IMR-90 (cell line): ENCODE results near the gene RYR3. TPM values are rescaled to one million over a fixed set of nuclear protein-coding genes. Genes with fewer than 3 reads are reported as not detected.

Source experiments
- ATAC-seq: fragments of 200-7000 bp; cut with Tn5 transposase; 2 replicates; pipeline ENCODE4 v1.9.1; 2020; ENCODE audit warnings: low read depth, mild to moderate bottlenecking, moderate library complexity
- BruUV-seq: library from RNA; stranded (reverse); fragments of 400-500 nt; replicated peaks from 2 replicates; lab custom pipeline; 2021; lab: Mats Ljungman, UMichigan
- CTCF ChIA-PET: fragments of 300-600 bp; formaldehyde crosslinking; extraction: SDS; loops from one replicate; lab custom pipeline; 2021; ENCODE audit warnings: antibody characterized with exemption; lab: Yijun Ruan, JAX
- POLR2A ChIA-PET: fragments of 300-600 bp; sonication (Branson Sonifier 250); formaldehyde crosslinking; loops from one replicate; lab custom pipeline; 2022; ENCODE audit warnings: antibody characterized with exemption; ENCODE audit not compliant: unreplicated experiment; lab: Charles Lee
- DNase-seq: peaks from one replicate; pipeline ENCODE4 v3.0.0; 2013
- H2AFZ ChIP-seq: replicated peaks from 2 replicates; pipeline ENCODE3; 2013; ENCODE audit warnings: low read length, mild to moderate bottlenecking; ENCODE audit not compliant: poor library complexity
- H2AK5ac ChIP-seq: 2 replicates; pipeline ENCODE4 v1.6.1; 2013; ENCODE audit warnings: low read depth, low read length, inconsistent platforms
- H2AK9ac ChIP-seq: replicated peaks from 2 replicates; pipeline ENCODE3; 2013; ENCODE audit warnings: mild to moderate bottlenecking, low read depth, low read length, moderate library complexity; ENCODE audit not compliant: poor library complexity
- H2BK120ac ChIP-seq: 2 replicates; pipeline ENCODE4 v1.6.1; 2013; ENCODE audit warnings: low read depth, low read length, inconsistent platforms
- H2BK15ac ChIP-seq: 3 replicates; pipeline ENCODE4 v1.6.1; 2013; ENCODE audit warnings: low read depth, low read length, inconsistent platforms
- H2BK20ac ChIP-seq: 2 replicates; pipeline ENCODE4 v1.6.1; 2013; ENCODE audit warnings: low read depth, mild to moderate bottlenecking, inconsistent platforms, low read length, moderate library complexity
- H2BK5ac ChIP-seq: 2 replicates; pipeline ENCODE4 v1.6.1; 2013; ENCODE audit warnings: mild to moderate bottlenecking, low read depth, low read length, inconsistent platforms; ENCODE audit not compliant: poor library complexity, severe bottlenecking
- H3K14ac ChIP-seq: replicated peaks from 2 replicates; pipeline ENCODE4 v1.6.1; 2013; ENCODE audit warnings: low read depth, low read length, inconsistent platforms
- H3K18ac ChIP-seq: 2 replicates; pipeline ENCODE4 v1.6.1; 2013; ENCODE audit warnings: low read depth, low read length, control low read depth
- H3K23ac ChIP-seq: 2 replicates; pipeline ENCODE4 v1.6.1; 2013; ENCODE audit warnings: low read depth, low read length, inconsistent platforms
- H3K27ac ChIP-seq: 2 replicates; pipeline ENCODE4 v1.5.1; 2013; ENCODE audit warnings: mild to moderate bottlenecking, control low read depth, low read length; ENCODE audit not compliant: insufficient read depth
- H3K27me3 ChIP-seq: 2 replicates; pipeline ENCODE4 v1.6.1; 2013; ENCODE audit warnings: low read length; ENCODE audit not compliant: control insufficient read depth, insufficient read depth
- H3K36me3 ChIP-seq: 2 replicates; pipeline ENCODE4 v1.6.1; 2013; ENCODE audit warnings: low read length, mixed read lengths; ENCODE audit not compliant: control insufficient read depth, insufficient read depth
- H3K4ac ChIP-seq: 2 replicates; pipeline ENCODE4 v1.6.1; 2013; ENCODE audit warnings: low read depth, low read length, inconsistent platforms
- H3K4me1 ChIP-seq: 2 replicates; pipeline ENCODE4 v1.6.1; 2013; ENCODE audit warnings: low read length, mixed read lengths; ENCODE audit not compliant: control insufficient read depth, insufficient read depth
- H3K4me2 ChIP-seq: 2 replicates; pipeline ENCODE4 v1.6.1; 2013; ENCODE audit warnings: low read depth, mild to moderate bottlenecking, control low read depth, low read length, moderate library complexity
- H3K4me3 ChIP-seq: 2 replicates; pipeline ENCODE4 v1.5.1; 2013; ENCODE audit warnings: low read depth, mild to moderate bottlenecking, control low read depth, low read length, moderate library complexity; ENCODE audit not compliant: insufficient read depth
- H3K56ac ChIP-seq: 2 replicates; pipeline ENCODE4 v1.6.1; 2013; ENCODE audit warnings: low read length, inconsistent platforms; ENCODE audit not compliant: insufficient read depth; ENCODE audit errors: extremely low read depth
- H3K79me1 ChIP-seq, 2 experiments: 2 replicates each; pipeline ENCODE4 v1.6.1; 2013; ENCODE audit warnings: low read length in 2 of 2, inconsistent platforms in 1 of 2, low read depth in 1 of 2
- H3K9ac ChIP-seq: 2 replicates; pipeline ENCODE4 v1.6.1; 2013; ENCODE audit warnings: low read depth, low read length, control low read depth
- H3K9me1 ChIP-seq: 2 replicates; pipeline ENCODE4 v1.6.1; 2013; ENCODE audit warnings: low read length, inconsistent platforms; ENCODE audit not compliant: insufficient read depth
- H3K9me3 ChIP-seq: 2 replicates; pipeline ENCODE4 v1.6.1; 2013; ENCODE audit warnings: low read length; ENCODE audit not compliant: control insufficient read depth, insufficient read depth
- H4K20me1 ChIP-seq: 2 replicates; pipeline ENCODE4 v1.6.1; 2013; ENCODE audit warnings: low read length, inconsistent platforms; ENCODE audit not compliant: insufficient read depth
- H4K5ac ChIP-seq: 2 replicates; pipeline ENCODE4 v1.6.1; 2013; ENCODE audit warnings: mild to moderate bottlenecking, low read depth, low read length, control low read depth
- H4K8ac ChIP-seq, 2 experiments: 2 replicates each; pipeline ENCODE4 v1.6.1; 2013; ENCODE audit warnings: low read depth in 2 of 2, low read length in 2 of 2, control low read depth in 1 of 2, inconsistent platforms in 1 of 2
- H4K91ac ChIP-seq: 2 replicates; pipeline ENCODE4 v1.6.1; 2013; ENCODE audit warnings: low read depth, low read length, inconsistent platforms; ENCODE audit not compliant: insufficient read depth
- BHLHE40 ChIP-seq: fragments of 150-350 bp; IDR thresholded peaks from 2 replicates; pipeline ENCODE4 v1.6.1; 2016; ENCODE audit warnings: mild to moderate bottlenecking, low read depth, low read length
- CHD1 ChIP-seq: IDR thresholded peaks from 2 replicates; pipeline ENCODE4 v1.6.1; 2012; ENCODE audit warnings: low read depth, low read length, improper control_type of control experiment
- FOS ChIP-seq: fragments of 150-350 bp; IDR thresholded peaks from 2 replicates; pipeline ENCODE4 v1.6.1; 2016; ENCODE audit warnings: low read depth, low read length
- MAZ ChIP-seq: IDR thresholded peaks from 2 replicates; pipeline ENCODE4 v1.6.1; 2012; ENCODE audit warnings: low read depth, mild to moderate bottlenecking, low read length, improper control_type of control experiment, moderate library complexity, borderline replicate concordance
- MXI1 ChIP-seq: IDR thresholded peaks from 2 replicates; pipeline ENCODE4 v1.6.1; 2012; ENCODE audit warnings: low read depth, mild to moderate bottlenecking, low read length, moderate library complexity, borderline replicate concordance
- NFE2L2 ChIP-seq: fragments of 150-350 bp; IDR thresholded peaks from 2 replicates; pipeline ENCODE4 v1.6.1; 2016; ENCODE audit warnings: low read depth, mild to moderate bottlenecking, low read length
- RAD21 ChIP-seq: IDR thresholded peaks from 2 replicates; pipeline ENCODE4 v1.6.1; 2012; ENCODE audit warnings: low read length, improper control_type of control experiment
- RCOR1 ChIP-seq: IDR thresholded peaks from 2 replicates; pipeline ENCODE4 v1.6.1; 2012; ENCODE audit warnings: mild to moderate bottlenecking, low read length, improper control_type of control experiment; ENCODE audit not compliant: insufficient replicate concordance
- SMC3 ChIP-seq: fragments of 150-350 bp; IDR thresholded peaks from 2 replicates; pipeline ENCODE4 v1.6.1; 2016; ENCODE audit warnings: low read depth, mild to moderate bottlenecking, antibody characterized with exemption, low read length, moderate library complexity
- whole genome bisulfite sequencing, 2 experiments: methylation state at CpG; one replicate each; pipeline versions ENCODE4 v1.1.5 to v1.1.7; 2013; ENCODE audit warnings: missing lambda C conversion rate in 2 of 2; ENCODE audit not compliant: insufficient read length in 1 of 2; ENCODE audit errors: extremely low coverage in 2 of 2; 5-methylcytosine and 5-hydroxymethylcytosine counted together
- dilution Hi-C: fragments of 300-500 bp; cut with HindIII; formaldehyde crosslinking; loops from one replicate; pipeline ENCODE4 v1.14.3; 2018; ENCODE audit warnings: low sequenced_read_pairs; ENCODE audit not compliant: unreplicated experiment
- in situ Hi-C: fragments of 300-500 bp; cut with MboI; formaldehyde crosslinking; loops from 3 replicates; pipeline ENCODE4 v1.14.3; 2019; ENCODE audit warnings: low sequenced_read_pairs, inconsistent platforms, mixed read lengths
- intact Hi-C: fragments of 100-400 bp; cut with micrococcal nuclease; formaldehyde crosslinking; loops from 2 replicates; pipeline ENCODE4 v1.10.0; 2022
- polyA plus RNA-seq, 3 experiments: library from polyadenylated mRNA; depleted of rRNA; stranded (reverse); fragments of >200 nt; gene quantifications; 2 replicates each; pipeline ENCODE4 v1.2.3, GENCODE V29; 2012; ENCODE audit warnings: low replicate concordance in 1 of 3
- total RNA-seq: library from RNA; depleted of rRNA; stranded (reverse); fragments of >200 nt; gene quantifications from 2 replicates; pipeline ENCODE4 v1.2.3, GENCODE V29; 2012
- TF ChIP-seq, protein P1 (sequence below): fragments of 150-350 bp; IDR thresholded peaks from 2 replicates; pipeline ENCODE4 v1.6.1; 2017; ENCODE audit warnings: mild to moderate bottlenecking, antibody characterized with exemption, low read length, low read depth
- TF ChIP-seq, protein P2 (sequence below): conservative IDR thresholded peaks from 2 replicates; pipeline ENCODE4 v1.5.1; 2012; ENCODE audit warnings: mild to moderate bottlenecking, low read depth, low read length, improper control_type of control experiment

Gene RYR3
- total and polyA plus RNA-seq, 2 of the 4 experiments (the other 2 are of a cell fraction): 0.18 TPM; not detected in 1

DNA sequence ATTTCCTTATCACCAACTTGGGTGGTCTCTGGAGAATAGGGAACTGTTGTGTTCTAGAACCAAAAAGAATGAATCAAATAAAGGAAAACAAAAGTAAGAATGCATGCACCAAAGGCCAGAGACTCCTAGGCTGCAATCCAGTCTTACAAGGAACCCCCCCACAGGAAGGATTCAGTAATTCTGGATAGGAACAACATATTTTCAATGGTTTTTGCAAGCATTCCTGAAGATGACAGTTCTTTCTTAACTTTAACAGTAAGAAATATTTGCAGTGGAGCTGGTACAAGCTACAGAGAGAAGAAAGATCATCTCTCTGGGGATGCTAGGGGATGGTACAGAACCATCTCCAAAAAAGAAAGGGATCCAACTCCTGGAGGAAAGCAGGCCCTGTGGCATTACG lies 541.3 kb downstream of the RYR3 start:
- CTCF ChIA-PET: no interaction called here
- no peak overlapping the region for H4K5ac ChIP-seq
- no peak overlapping the region for H3K27ac ChIP-seq
- WGBS, 2 experiments: no CpG with 5 or more reads among the region's 1 CpG
- no peak overlapping the region for H3K56ac ChIP-seq
- dilution Hi-C loops: no loop called here
- H2AFZ ChIP-seq: no peak overlapping the region
- H2BK5ac ChIP-seq: no peak overlapping the region
- intact Hi-C loops: loop anchor here (5.0 kb wide), 2 partner anchors 115 to 130 kb away; partner anchors contain the start of gene CHRM5
- H3K79me1 ChIP-seq: no peaks in the 10 kb centered on the region
- no peak overlapping the region for H3K4me3 ChIP-seq
- H4K91ac ChIP-seq: no peak overlapping the region
- H3K27me3 ChIP-seq: no peaks in the 10 kb centered on the region
- H3K4ac ChIP-seq: no peak overlapping the region
- no peak overlapping the region for H2AK9ac ChIP-seq
- POLR2A ChIA-PET: no interaction called here
- H3K9me3 ChIP-seq: no peaks in the 10 kb centered on the region
- no peak overlapping the region for H2BK20ac ChIP-seq
- peak; percentile 17 for DNase-seq
- no peak overlapping the region for H3K14ac ChIP-seq
- BruUV-seq: no TSS peak
- no peak overlapping the region for H3K23ac ChIP-seq
- in situ Hi-C loops: no loop called here
- H2BK15ac ChIP-seq: no peak overlapping the region
- H2BK120ac ChIP-seq: no peak overlapping the region
- H3K36me3 ChIP-seq: no peaks in the 10 kb centered on the region
- TF ChIP-seq RAD21 (no peak), BHLHE40 (no peak), RCOR1 (no peak), SMC3 (no peak), MAZ (no peak), FOS (no peak), NFE2L2 (no peak), MXI1 (no peak), CHD1 (no peak)
- TF ChIP-seq, protein P1, sequence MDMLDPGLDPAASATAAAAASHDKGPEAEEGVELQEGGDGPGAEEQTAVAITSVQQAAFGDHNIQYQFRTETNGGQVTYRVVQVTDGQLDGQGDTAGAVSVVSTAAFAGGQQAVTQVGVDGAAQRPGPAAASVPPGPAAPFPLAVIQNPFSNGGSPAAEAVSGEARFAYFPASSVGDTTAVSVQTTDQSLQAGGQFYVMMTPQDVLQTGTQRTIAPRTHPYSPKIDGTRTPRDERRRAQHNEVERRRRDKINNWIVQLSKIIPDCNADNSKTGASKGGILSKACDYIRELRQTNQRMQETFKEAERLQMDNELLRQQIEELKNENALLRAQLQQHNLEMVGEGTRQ: no peak
- TF ChIP-seq, protein P2, sequence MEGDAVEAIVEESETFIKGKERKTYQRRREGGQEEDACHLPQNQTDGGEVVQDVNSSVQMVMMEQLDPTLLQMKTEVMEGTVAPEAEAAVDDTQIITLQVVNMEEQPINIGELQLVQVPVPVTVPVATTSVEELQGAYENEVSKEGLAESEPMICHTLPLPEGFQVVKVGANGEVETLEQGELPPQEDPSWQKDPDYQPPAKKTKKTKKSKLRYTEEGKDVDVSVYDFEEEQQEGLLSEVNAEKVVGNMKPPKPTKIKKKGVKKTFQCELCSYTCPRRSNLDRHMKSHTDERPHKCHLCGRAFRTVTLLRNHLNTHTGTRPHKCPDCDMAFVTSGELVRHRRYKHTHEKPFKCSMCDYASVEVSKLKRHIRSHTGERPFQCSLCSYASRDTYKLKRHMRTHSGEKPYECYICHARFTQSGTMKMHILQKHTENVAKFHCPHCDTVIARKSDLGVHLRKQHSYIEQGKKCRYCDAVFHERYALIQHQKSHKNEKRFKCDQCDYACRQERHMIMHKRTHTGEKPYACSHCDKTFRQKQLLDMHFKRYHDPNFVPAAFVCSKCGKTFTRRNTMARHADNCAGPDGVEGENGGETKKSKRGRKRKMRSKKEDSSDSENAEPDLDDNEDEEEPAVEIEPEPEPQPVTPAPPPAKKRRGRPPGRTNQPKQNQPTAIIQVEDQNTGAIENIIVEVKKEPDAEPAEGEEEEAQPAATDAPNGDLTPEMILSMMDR: no peak
- no peak overlapping the region for H3K18ac ChIP-seq
- H3K4me2 ChIP-seq: no peak overlapping the region
- no peaks in the 10 kb centered on the region for H4K20me1 ChIP-seq
- H3K9me1 ChIP-seq: peaks cover 3% of the 10 kb centered on the region; the same call in 1 of the 2 replicates
- H3K4me1 ChIP-seq: no peaks in the 10 kb centered on the region
- no peak overlapping the region for H3K9ac ChIP-seq
- H4K8ac ChIP-seq: no peak overlapping the region
- H2AK5ac ChIP-seq: no peak overlapping the region
- peak; percentile 73 for ATAC-seq
